Inferior parietal cortex (tissue), 1 donor: ENCODE measurements around the gene ILKAP.

ENCODE experiments used
- DNase-seq: peaks from one replicate; pipeline ENCODE4 v3.0.0-alpha.2; 2016; ENCODE audit errors: extremely low spot score

The ILKAP gene

DNA sequence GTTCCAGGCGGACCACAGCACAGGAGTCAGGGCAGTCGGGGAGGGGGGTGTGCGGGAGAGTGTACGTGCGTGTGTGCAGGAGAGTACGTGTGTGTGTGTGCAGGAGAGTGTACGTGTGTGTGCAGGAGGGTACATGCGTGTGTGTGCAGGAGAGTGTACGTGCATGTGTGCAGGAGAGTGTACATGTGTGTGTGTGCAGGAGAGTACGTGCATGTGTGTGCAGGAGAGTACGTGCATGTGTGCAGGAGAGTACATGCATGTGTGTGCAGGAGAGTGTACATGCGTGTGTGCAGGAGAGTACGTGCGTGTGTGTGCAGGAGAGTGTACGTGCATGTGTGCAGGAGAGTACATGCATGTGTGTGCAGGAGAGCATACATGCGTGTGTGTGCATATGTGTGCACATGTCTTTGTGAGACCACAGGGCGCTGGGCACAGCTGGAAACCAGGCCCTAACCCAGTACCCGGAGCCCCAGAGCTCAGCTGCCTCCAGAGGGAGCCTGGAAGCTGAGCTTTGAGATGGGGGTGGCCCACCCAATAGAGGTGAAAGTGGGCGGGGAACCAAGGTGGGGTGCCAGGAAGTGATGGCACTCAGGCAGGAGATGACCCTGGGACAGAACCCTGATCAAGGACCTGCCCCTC is 78.9 kb downstream of the ILKAP start:
- DNase-seq = no peak

DNA sequence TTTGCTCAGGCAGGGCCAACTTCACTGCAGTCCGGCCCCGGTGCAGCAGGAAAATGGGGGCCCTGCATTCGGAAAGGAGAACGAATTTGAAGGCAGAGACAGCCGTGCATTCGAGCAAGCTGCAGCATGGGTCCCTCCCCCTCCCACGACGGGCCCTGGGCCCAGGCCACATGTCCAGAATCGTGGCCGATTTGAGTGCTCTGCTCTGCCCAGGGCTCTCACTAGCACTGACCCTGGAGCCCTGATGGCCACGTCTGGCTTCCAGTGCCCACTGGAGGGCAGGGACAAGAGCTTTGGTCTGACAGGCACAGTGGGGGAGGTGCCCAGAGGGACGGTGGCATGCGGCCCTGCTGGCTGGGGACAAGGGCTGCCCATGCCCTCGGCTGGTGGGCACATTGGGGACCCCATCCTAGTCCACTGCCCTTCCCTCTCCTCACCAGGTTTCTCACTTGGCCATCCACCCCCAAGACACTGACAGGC is 79.5 kb downstream of the ILKAP start:
- no peak for DNase-seq

DNA sequence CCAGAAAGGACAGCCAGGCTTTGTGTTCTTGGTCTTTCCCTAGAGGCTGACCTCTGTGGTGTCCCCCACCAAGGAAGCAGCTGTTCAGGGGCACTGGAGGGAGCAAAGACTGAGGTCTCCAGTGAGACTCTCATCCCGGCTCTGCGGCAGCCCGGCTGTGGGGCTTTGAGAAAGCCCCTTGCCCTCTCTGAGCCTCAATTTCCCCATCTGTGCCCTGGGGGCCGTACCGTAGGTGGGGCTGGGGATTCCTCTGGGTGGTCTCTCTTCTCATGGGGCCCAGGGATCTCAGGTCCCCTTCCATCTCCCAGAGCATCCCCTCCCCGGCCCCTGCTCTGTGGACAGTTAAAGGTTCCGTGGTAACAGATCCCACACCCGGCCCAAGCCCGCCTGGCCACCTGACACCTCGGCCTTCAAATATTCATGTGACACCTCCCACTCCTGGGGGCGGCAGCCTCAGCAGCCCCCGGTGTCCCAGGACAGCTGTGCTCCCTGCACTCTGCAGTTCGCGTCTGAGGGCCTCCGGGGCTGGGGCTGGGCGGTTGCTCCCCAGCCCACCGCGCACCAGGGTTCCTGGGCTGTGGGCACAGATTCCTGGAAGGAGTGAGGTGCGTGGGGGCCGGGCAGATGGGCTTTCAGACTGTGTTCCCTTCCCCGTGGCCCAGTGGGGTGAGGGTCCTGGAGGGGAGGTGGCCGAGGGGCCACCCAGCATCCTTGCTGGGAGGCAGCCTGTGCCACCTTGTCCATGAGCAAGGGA is 80.1 kb downstream of the ILKAP start:
- DNase-seq = no peak

DNA sequence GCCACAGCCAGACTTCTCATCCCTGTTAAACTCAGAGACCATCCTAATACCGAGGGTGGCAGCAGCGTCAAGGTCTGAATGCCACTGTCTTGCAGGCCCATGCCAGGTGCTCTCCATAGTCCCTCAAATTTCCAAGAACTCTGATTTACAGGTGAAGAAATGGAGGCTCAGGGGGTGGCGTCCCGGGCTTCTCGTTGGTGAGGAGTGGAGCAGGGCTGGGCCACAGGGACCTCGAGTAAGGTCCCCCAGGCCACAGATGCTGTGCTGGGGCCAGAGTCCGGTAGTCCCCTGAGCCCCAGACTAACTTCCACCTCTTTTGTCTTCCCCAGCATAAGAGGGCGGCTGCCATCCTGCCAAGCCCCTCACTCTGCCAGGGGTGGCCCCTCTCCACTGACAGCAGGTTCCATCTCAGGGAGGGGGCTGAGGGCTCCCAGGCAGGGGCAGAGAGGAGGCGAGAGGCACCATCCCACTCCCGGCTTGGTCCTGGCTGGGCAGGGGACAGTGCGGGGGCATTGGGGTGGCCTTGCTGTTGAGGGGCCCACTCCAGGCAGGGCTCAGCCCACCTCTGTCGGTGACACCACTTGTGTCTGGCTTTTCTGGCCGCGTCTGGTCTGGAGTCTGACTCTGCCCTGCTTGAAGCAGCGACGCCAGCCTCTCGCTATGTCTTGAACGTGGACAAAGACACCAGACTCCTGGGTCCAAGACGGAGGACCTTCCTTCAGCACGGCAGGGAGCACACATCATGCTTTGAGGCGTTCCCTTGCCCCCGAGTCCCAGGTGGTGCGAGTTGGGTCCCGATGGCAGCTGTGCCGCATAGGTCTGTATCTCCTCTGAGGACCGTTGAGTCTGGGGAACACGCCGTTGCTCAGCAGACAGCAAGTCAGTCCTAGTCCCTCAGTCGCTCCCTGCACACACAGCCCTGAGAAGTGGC is 80.9 kb downstream of the ILKAP start:
- no peak for DNase-seq

DNA sequence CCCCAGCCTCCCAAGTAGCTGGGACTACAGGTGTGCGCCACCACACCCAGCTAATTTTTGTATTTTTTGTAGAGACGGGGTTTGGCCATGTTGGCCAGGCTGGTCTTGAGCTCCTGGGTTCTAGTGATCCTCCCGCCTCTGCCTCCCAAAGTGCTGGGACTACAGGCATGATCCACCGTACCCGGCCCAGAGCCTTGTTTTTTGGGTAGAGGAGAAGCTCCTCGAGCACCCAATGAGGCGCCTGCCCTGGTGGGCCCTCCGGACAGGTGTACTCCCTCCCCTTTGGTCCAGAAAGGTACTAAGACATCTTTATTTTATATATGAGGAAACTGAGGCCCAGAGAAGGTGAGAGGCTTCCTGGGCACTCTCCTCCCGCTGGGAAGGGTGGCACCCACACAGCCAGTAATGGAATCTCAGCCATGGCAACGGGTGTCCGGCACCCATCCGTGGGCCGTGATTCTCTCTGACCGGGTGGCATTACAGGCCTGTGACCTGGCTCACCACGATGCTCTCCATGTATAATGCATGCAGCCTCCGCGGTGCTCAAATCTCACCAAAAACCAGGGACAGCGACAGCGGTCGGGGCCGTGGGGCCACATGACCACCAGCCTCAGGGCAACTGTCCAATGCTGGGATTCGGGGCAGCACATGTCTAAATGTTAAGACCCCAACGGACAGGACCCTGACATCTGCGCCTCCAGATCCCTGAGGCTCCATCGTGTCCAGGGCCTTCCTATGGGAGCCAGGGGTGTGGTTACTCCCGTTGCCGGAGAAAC is 81.8 kb downstream of the ILKAP start:
- no peak for DNase-seq

DNA sequence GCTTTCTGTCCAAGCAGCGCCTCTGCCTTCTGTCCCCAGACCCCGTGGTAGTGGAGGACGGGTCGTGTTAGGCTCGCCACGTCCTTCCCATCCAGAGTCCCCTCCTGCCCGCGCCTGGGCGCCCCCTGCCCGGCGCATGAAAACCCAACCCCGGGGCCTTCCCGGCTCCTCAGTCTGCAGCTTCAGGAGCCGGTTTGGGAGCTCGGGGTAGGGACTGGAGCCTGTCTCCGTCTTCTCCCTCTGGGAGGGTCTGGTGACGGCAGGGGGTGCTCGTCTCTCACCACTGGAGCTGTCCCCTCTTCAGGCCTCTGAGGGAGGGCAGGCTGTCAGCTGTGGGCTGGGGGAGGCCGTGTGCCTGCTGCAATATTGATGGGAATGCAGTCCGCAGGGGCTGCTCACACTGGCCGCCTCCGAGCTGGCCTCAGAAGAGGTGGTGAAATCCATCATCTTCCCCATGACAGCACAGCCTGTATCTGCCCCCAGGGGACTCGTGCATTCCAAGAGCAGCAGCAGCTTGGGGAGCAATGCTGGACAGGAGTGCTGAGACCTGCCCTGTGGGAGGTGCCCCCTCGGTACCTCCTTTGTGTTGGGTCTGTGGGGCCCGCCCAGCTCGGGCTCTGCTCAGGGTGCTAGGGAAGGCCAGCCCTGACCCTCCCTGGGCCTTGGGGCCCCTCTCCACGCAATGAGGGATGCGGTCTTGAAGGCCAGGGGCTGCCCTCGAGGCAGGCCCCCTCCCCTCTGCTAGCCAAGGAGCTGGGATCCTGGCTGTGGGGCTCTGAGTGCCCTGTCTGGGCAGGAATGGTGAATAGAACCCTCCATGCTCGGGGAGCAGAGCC is 82.8 kb downstream of the ILKAP start:
- DNase-seq = no peak
